Common myeloid progenitor, CD34-positive (primary cell): ENCODE results near the gene NXPH3.

Source experiments
- CTCF ChIA-PET: fragments of 350-600 bp; sonication (Branson Sonifier 250); formaldehyde crosslinking; loops from one replicate; lab custom pipeline; 2021; ENCODE audit warnings: antibody characterized with exemption; lab: Charles Lee
- POLR2A ChIA-PET: fragments of 350-600 bp; sonication (Branson Sonifier 250); formaldehyde crosslinking; loops from one replicate; lab custom pipeline; 2021; ENCODE audit warnings: antibody characterized with exemption; lab: Charles Lee
- DNase-seq, 3 donors: peaks; one replicate each; pipeline versions ENCODE4 v3.0.0 to v3.0.0-alpha.2; 2013
- H3K27ac ChIP-seq, 2 experiments: 1 replicate in 1 of 2; 2 replicates in 1 of 2; pipeline ENCODE4 v1.7.0; 2013; ENCODE audit warnings: inconsistent platforms in 2 of 2, low read length in 2 of 2, mild to moderate bottlenecking in 2 of 2, low read depth in 1 of 2, moderate library complexity in 1 of 2; ENCODE audit not compliant: severe bottlenecking in 2 of 2, insufficient read depth in 1 of 2, poor library complexity in 1 of 2
- H3K27me3 ChIP-seq, 5 experiments: replicated peaks in 2 of 5; 1 replicate in 3 of 5; 2 replicates in 2 of 5; pipeline versions ENCODE4 v1.6.1 to v1.7.0; 2013; ENCODE audit warnings: low read length in 4 of 5, mild to moderate bottlenecking in 2 of 5, moderate library complexity in 2 of 5, inconsistent platforms in 1 of 5; ENCODE audit not compliant: insufficient read depth in 5 of 5, control insufficient read depth in 4 of 5
- H3K36me3 ChIP-seq, 4 experiments: 1 replicate in 2 of 4; 2 replicates in 2 of 4; pipeline versions ENCODE4 v1.6.1 to v1.7.0; 2013; ENCODE audit warnings: low read length in 3 of 4, control low read depth in 1 of 4, mild to moderate bottlenecking in 1 of 4; ENCODE audit not compliant: control insufficient read depth in 4 of 4, insufficient read depth in 4 of 4
- H3K4me1 ChIP-seq, 4 experiments: 1 replicate in 3 of 4; 2 replicates in 1 of 4; pipeline versions ENCODE4 v1.6.1 to v1.7.1; 2013; ENCODE audit warnings: low read length in 3 of 4, mild to moderate bottlenecking in 3 of 4, control low read depth in 1 of 4, inconsistent platforms in 1 of 4, moderate library complexity in 1 of 4; ENCODE audit not compliant: control insufficient read depth in 4 of 4, insufficient read depth in 4 of 4; ENCODE audit errors: control extremely low read depth in 1 of 4
- H3K4me3 ChIP-seq, 7 experiments: 1 replicate in 4 of 7; 2 replicates in 3 of 7; pipeline versions ENCODE4 v1.5.1 to v1.7.0; 2013; ENCODE audit warnings: mild to moderate bottlenecking in 7 of 7, low read length in 6 of 7, moderate library complexity in 6 of 7, inconsistent platforms in 2 of 7, low read depth in 2 of 7, control low read depth in 1 of 7; ENCODE audit not compliant: insufficient read depth in 4 of 7, control insufficient read depth in 1 of 7; ENCODE audit errors: extremely low read depth in 1 of 7
- H3K9me3 ChIP-seq, 5 experiments: 1 replicate in 4 of 5; 2 replicates in 1 of 5; pipeline versions ENCODE4 v1.6.1 to v1.7.1; 2013; ENCODE audit warnings: low read length in 4 of 5, mild to moderate bottlenecking in 2 of 5, inconsistent platforms in 1 of 5, low read depth in 1 of 5, moderate library complexity in 1 of 5; ENCODE audit not compliant: control insufficient read depth in 4 of 5, insufficient read depth in 2 of 5; ENCODE audit errors: control extremely low read depth in 1 of 5
- WGBS: methylation state at CpG from one replicate; pipeline ENCODE4 v1.1.5; 2013; ENCODE audit not compliant: insufficient coverage; 5-methylcytosine and 5-hydroxymethylcytosine counted together

NXPH3 gene

DNA sequence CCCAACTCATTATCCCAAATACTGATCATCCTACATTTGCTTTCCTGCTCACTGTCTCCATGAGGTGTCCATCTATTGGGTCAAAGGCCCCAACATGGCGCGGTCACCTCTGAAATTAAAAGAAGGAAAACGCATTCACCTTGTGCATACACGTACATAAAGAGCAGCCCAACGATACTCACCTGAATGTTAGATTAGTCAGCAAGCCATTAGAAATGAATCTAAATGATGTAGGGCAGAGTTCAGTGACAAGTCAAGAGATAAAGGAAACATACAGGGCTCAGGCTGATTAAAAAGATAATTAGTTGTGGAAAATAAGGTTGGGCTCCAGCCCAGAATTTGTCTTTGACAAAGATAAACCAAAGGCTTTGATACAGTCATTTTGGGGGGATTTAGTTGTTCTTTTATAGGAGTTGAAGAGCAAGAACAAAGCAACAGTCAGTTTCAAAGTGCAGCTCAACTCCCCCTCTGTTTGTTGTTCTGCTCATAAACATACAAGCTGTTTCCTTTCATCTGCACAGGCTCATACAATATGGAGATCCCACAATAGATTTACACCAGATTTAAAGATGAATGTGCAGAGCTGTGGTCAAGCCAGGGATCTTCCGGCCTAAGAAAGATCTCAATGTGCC lies 21.1 kb downstream of the NXPH3 start:
- ChIA-PET CTCF (interaction anchor here (1.1 to 1.9 kb wide), 5 partner anchors 17 to 85 kb away, joined by 3 to 5 read pairs (median 4); partner anchors contain the start of gene NXPH3), POLR2A (no interaction called here)
- H3K27ac ChIP-seq = no peak overlapping the region
- H3K9me3 ChIP-seq = no peaks in the 10 kb centered on the region
- no peak overlapping the region for H3K4me3 ChIP-seq
- no peaks in the 10 kb centered on the region for H3K27me3 ChIP-seq
- 100% methylated on average over 2 of the region's 6 CpGs for WGBS
- peaks cover 12 to 64% (median 52%) of the 10 kb centered on the region in 4 experiments for H3K36me3 ChIP-seq
- H3K4me1 ChIP-seq = no peaks in the 10 kb centered on the region
- DNase-seq = no peak

DNA sequence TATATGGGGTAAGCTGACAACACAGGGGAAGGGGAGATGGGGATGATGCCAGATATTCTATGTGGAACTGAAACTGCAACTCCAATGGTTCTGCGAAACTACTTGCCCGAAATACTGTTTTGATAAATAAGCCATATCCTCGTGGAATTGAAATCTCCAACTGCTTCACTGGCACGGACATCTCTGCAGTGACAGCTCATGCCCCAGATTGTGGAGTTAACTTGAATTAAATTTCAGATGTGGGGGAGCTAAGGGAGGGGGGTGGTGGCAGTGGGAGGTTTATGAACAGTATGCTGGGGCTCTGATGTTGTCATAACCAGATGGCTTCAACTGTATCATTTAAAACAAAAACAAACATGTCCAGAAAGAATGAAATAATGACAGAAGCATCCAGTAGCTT lies 21.8 kb downstream of the NXPH3 start:
- Histone ChIP-seq H3K27me3 (no peaks in the 10 kb centered on the region), H3K4me3 (no peak overlapping the region), H3K4me1 (no peaks in the 10 kb centered on the region), H3K9me3 (no peaks in the 10 kb centered on the region), H3K27ac (no peak overlapping the region), H3K36me3 (peaks cover 13 to 70% (median 58%) of the 10 kb centered on the region in 4 experiments)
- ChIA-PET CTCF (interaction anchor here (1.1 to 1.9 kb wide), 7 partner anchors 16 to 84 kb away, joined by 3 to 5 read pairs (median 4); partner anchors contain the start of gene NXPH3), POLR2A (no interaction called here)
- WGBS = 98% methylated on average over 4 of the region's 4 CpGs
- no peak for DNase-seq

GRCh38 chr17:49597928-49598655 lies 22.4 kb downstream of the NXPH3 start:
- 95% methylated on average over 4 of the region's 8 CpGs for WGBS
- ChIA-PET POLR2A (no interaction called here), CTCF (interaction anchor here (1.0 to 1.9 kb wide), 7 partner anchors 10 to 78 kb away, joined by 3 to 5 read pairs (median 3); partner anchors contain the start of gene NXPH3)
- peaks cover 16 to 76% (median 58%) of the 10 kb centered on the region in 4 experiments for H3K36me3 ChIP-seq
- no peaks in the 10 kb centered on the region for H3K27me3 ChIP-seq
- H3K27ac ChIP-seq = no peak overlapping the region
- peaks cover 0 to 5% (median under 1%) of the 10 kb centered on the region in 4 experiments for H3K4me1 ChIP-seq
- no peak for DNase-seq
- no peak overlapping the region for H3K4me3 ChIP-seq
- no peaks in the 10 kb centered on the region for H3K9me3 ChIP-seq

GRCh38 chr17:49598918-49599317 lies 23.2 kb downstream of the NXPH3 start:
- 100% methylated on average over 2 of the region's 3 CpGs for WGBS
- CTCF ChIA-PET = interaction anchor here (1.0 to 1.7 kb wide), 2 partner anchors 41 to 72 kb away, joined by 3 to 5 read pairs; no protein-coding TSS in a partner anchor

GRCh38 chr17:49600949-49601348 lies 25.3 kb downstream of the NXPH3 start:
- Histone ChIP-seq H3K9me3 (no peaks in the 10 kb centered on the region), H3K4me1 (peaks cover 0 to 13% (median 2%) of the 10 kb centered on the region in 4 experiments), H3K4me3 (no peak overlapping the region), H3K27me3 (no peaks in the 10 kb centered on the region), H3K36me3 (peaks cover 26 to 88% (median 69%) of the 10 kb centered on the region in 4 experiments), H3K27ac (no peak overlapping the region)
- POLR2A ChIA-PET = no interaction called here
- no peak for DNase-seq
- CTCF ChIA-PET = interaction anchor here (1.7 to 3.6 kb wide), 2 partner anchors 15 to 95 kb away, joined by 9 to 17 read pairs; no protein-coding TSS in a partner anchor

More at GRCh38 chr17:49598918-49599317, 23.2 kb downstream of the NXPH3 start:
- Histone ChIP-seq H3K4me1 (peaks cover 0 to 13% (median 2%) of the 10 kb centered on the region in 4 experiments), H3K4me3 (no peak overlapping the region), H3K27me3 (no peaks in the 10 kb centered on the region), H3K27ac (no peak overlapping the region), H3K36me3 (peaks cover 19 to 81% (median 63%) of the 10 kb centered on the region in 4 experiments), H3K9me3 (no peaks in the 10 kb centered on the region)
- POLR2A ChIA-PET = interaction anchor here (0.6 kb wide), 1 partner anchor 9 kb away, joined by 5 read pairs; no protein-coding TSS in a partner anchor
- DNase-seq = no peak

DNA sequence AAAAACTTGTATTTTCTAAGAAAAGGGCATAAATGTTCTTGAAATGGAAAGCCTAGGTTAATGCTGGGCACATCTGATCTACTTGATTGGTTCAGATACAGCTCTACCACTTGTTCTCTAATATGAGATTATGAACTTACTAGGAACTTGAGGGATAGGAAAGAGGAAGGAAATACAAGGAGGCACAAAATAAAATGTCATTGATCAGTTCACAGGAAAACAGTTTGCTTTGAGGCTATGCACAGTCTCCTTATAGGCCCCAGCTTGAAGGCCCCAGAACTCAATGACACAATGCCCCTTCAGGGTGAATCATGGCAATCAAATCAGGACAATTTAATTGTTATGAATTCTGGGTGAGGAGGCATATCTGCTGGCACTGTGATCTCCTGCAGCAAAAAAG lies 27.1 kb downstream of the NXPH3 start:
- DNase-seq = peak in 1 of 3 donors; percentile 9
- H3K27me3 ChIP-seq = no peaks in the 10 kb centered on the region
- H3K4me3 ChIP-seq = no peak overlapping the region
- H3K27ac ChIP-seq = no peak overlapping the region
- peaks cover 0 to 13% (median 2%) of the 10 kb centered on the region in 4 experiments for H3K4me1 ChIP-seq
- ChIA-PET POLR2A (no interaction called here), CTCF (interaction anchor here (1.2 to 3.6 kb wide), 3 partner anchors 13 to 86 kb away, joined by 3 to 17 read pairs (median 3); no protein-coding TSS in a partner anchor)
- H3K36me3 ChIP-seq = peaks cover 32 to 86% (median 63%) of the 10 kb centered on the region in 4 experiments
- no peaks in the 10 kb centered on the region for H3K9me3 ChIP-seq
